HepG2 (cell line): ENCODE results near the gene EZH1. TPM values are rescaled to one million over a fixed set of nuclear protein-coding genes. Genes with fewer than 3 reads are reported as not detected.

Experiments
- FOXA3 ChIP-seq: IDR thresholded peaks from 2 replicates; pipeline ENCODE4 v1.6.1; 2016; ENCODE audit warnings: missing genetic modification reagents, missing compliant biosample characterization
- GABPB1 ChIP-seq: IDR thresholded peaks from 2 replicates; pipeline ENCODE4 v1.6.1; 2016; ENCODE audit warnings: mild to moderate bottlenecking, missing genetic modification reagents, moderate library complexity, missing compliant biosample characterization
- HDAC6 ChIP-seq: fragments of 200-600 bp; sonication (generic); IDR thresholded peaks from 2 replicates; pipeline ENCODE4 v1.7.0; 2017; ENCODE audit warnings: mild to moderate bottlenecking, antibody characterized with exemption, low read length, low read depth
- HNRNPL ChIP-seq: fragments of 200-400 bp; formaldehyde crosslinking; IDR thresholded peaks from 2 replicates; pipeline ENCODE4 v1.6.1; 2017; ENCODE audit warnings: mild to moderate bottlenecking, low read depth, low read length
- KDM4B ChIP-seq: sonication (generic); formaldehyde crosslinking; IDR thresholded peaks from 2 replicates; pipeline ENCODE4 v1.4.0; 2020; ENCODE audit warnings: missing genetic modification reagents
- MLLT10 ChIP-seq: sonication (generic); formaldehyde crosslinking; IDR thresholded peaks from 2 replicates; pipeline ENCODE4 v1.4.0; 2020; ENCODE audit warnings: missing genetic modification reagents
- MLXIP ChIP-seq: sonication (generic); formaldehyde crosslinking; IDR thresholded peaks from 2 replicates; pipeline ENCODE4 v1.9.0; 2021; ENCODE audit warnings: missing genetic modification reagents, borderline replicate concordance
- PAF1 ChIP-seq: IDR thresholded peaks from 2 replicates; pipeline ENCODE4 v1.6.1; 2016; ENCODE audit warnings: missing genetic modification reagents, missing compliant biosample characterization
- POGK ChIP-seq: sonication (generic); formaldehyde crosslinking; conservative IDR thresholded peaks from 2 replicates; pipeline ENCODE4 v1.8.0; 2022; ENCODE audit warnings: mild to moderate bottlenecking, moderate library complexity, missing genetic modification reagents
- PTBP1 ChIP-seq: fragments of 200-400 bp; formaldehyde crosslinking; IDR thresholded peaks from 2 replicates; pipeline ENCODE4 v1.6.1; 2018; ENCODE audit warnings: low read length, low read depth; ENCODE audit not compliant: poor library complexity, severe bottlenecking
- SIN3B ChIP-seq: fragments of 150-350 bp; IDR thresholded peaks from 2 replicates; pipeline ENCODE4 v1.6.1; 2014; ENCODE audit warnings: low read length
- SNAI1 ChIP-seq: sonication (generic); formaldehyde crosslinking; IDR thresholded peaks from 2 replicates; pipeline ENCODE4 v1.5.0; 2020; ENCODE audit warnings: mild to moderate bottlenecking, missing genetic modification reagents, borderline replicate concordance
- SNAPC5 ChIP-seq: sonication (generic); formaldehyde crosslinking; IDR thresholded peaks from 2 replicates; pipeline ENCODE4 v1.8.1; 2023; ENCODE audit warnings: mild to moderate bottlenecking, missing genetic modification reagents, borderline replicate concordance
- TBL1XR1 ChIP-seq: fragments of 150-350 bp; IDR thresholded peaks from 2 replicates; pipeline ENCODE4 v1.6.1; 2014; ENCODE audit warnings: borderline replicate concordance, low read length; ENCODE audit not compliant: partially characterized antibody
- TEAD3 ChIP-seq: optimal IDR thresholded peaks from 2 replicates; pipeline ENCODE3; 2016; ENCODE audit warnings: borderline replicate concordance
- U2AF1 ChIP-seq: fragments of 200-400 bp; formaldehyde crosslinking; optimal IDR thresholded peaks from 2 replicates; pipeline ENCODE3; 2017; ENCODE audit warnings: mild to moderate bottlenecking, low read depth, low read length
- WIZ ChIP-seq: sonication (generic); formaldehyde crosslinking; IDR thresholded peaks from 2 replicates; pipeline ENCODE4 v1.5.1; 2020; ENCODE audit warnings: mild to moderate bottlenecking, missing genetic modification reagents
- ZEB1 ChIP-seq: IDR thresholded peaks from 2 replicates; pipeline ENCODE4 v1.6.1; 2012; ENCODE audit warnings: mild to moderate bottlenecking, low read depth, inconsistent platforms; ENCODE audit not compliant: insufficient replicate concordance
- ZFP90 ChIP-seq: sonication (generic); formaldehyde crosslinking; IDR thresholded peaks from 2 replicates; pipeline ENCODE4 v1.8.0; 2022; ENCODE audit warnings: missing genetic modification reagents, mild to moderate bottlenecking, inconsistent platforms, borderline replicate concordance
- ZNF337 ChIP-seq: sonication (generic); formaldehyde crosslinking; IDR thresholded peaks from 2 replicates; pipeline ENCODE4 v1.5.1; 2020; ENCODE audit warnings: missing genetic modification reagents, low read depth, mild to moderate bottlenecking, borderline replicate concordance
- ZNF451 ChIP-seq: sonication (generic); formaldehyde crosslinking; IDR thresholded peaks from 2 replicates; pipeline ENCODE4 v1.5.0; 2020; ENCODE audit warnings: mild to moderate bottlenecking, missing genetic modification reagents
- ZNF530 ChIP-seq: sonication (generic); formaldehyde crosslinking; IDR thresholded peaks from 2 replicates; pipeline ENCODE4 v1.5.0; 2020; ENCODE audit warnings: low read depth, mild to moderate bottlenecking, missing genetic modification reagents
- ZNF564 ChIP-seq: sonication (generic); formaldehyde crosslinking; IDR thresholded peaks from 2 replicates; pipeline ENCODE4 v1.8.1; 2023; ENCODE audit warnings: mild to moderate bottlenecking, missing genetic modification reagents
- ZNF577 ChIP-seq: sonication (generic); formaldehyde crosslinking; IDR thresholded peaks from 2 replicates; pipeline ENCODE4 v1.4.0; 2020; ENCODE audit warnings: mild to moderate bottlenecking, low read depth, missing genetic modification reagents, borderline replicate concordance
- ZNF598 ChIP-seq: sonication (generic); formaldehyde crosslinking; IDR thresholded peaks from 2 replicates; pipeline ENCODE4 v1.5.1; 2020; ENCODE audit warnings: mild to moderate bottlenecking, missing genetic modification reagents, borderline replicate concordance
- ZNF841 ChIP-seq: sonication (generic); formaldehyde crosslinking; IDR thresholded peaks from 2 replicates; pipeline ENCODE4 v1.8.1; 2023; ENCODE audit warnings: missing genetic modification reagents, borderline replicate concordance
- ZNF879 ChIP-seq: sonication (generic); formaldehyde crosslinking; IDR thresholded peaks from 2 replicates; pipeline ENCODE4 v1.8.1; 2023; ENCODE audit warnings: missing genetic modification reagents
- polyA plus RNA-seq, 8 experiments: library from polyadenylated mRNA; depleted of rRNA in 3 of 8; stranded (reverse) in 7 of 8; unstranded in 1 of 8; fragments of >200 nt; fragmentation: Illumina TruSeq in 4 of 8; extraction: Trizol in 4 of 8; gene quantifications; 2 replicates each; pipeline versions ENCODE4 v1.2.1 to v1.2.3, GENCODE V29; 2011 to 2016; ENCODE audit warnings: low read depth in 4 of 8, missing spikeins in 1 of 8, mixed read lengths in 1 of 8; ENCODE audit not compliant: insufficient read depth in 1 of 8
- total RNA-seq, 5 experiments: library from RNA; depleted of rRNA; stranded (reverse); fragments of >200 nt; fragmentation: Illumina TruSeq; extraction: Trizol; gene quantifications; 2 replicates each; pipeline ENCODE4 v1.2.3, GENCODE V29; 2016; ENCODE audit warnings: low read depth in 1 of 5

The EZH1 gene
- total and polyA plus RNA-seq, 2 of the 13 experiments (the other 11 are each of a cell fraction or from before 2014, with no cell fraction given) = 11.6 to 24.0 TPM

- TF ChIP-seq TBL1XR1 (no peak), ZNF337 (CRISPR knock-in tag) (no peak), ZNF564 (CRISPR knock-in tag) (0 out of 2 replicates have a peak, but pooled peaks have one; percentile 25), ZNF577 (CRISPR knock-in tag) (no peak), WIZ (no peak), ZNF598 (CRISPR knock-in tag) (no peak; the same call in 1 of the 2 replicates), PAF1 (CRISPR knock-in tag) (no peak), PTBP1 (peak; percentile 6), FOXA3 (CRISPR knock-in tag) (no peak), MLXIP (CRISPR knock-in tag) (no peak), MLLT10 (CRISPR knock-in tag) (no peak), ZFP90 (0 out of 2 replicates have a peak, but pooled peaks have one; percentile 17), ZNF451 (CRISPR knock-in tag) (no peak), ZNF530 (CRISPR knock-in tag) (no peak), ZEB1 (no peak), SNAI1 (no peak), KDM4B (CRISPR knock-in tag) (no peak), SIN3B (no peak), TEAD3 (CRISPR knock-in tag) (no peak), ZNF879 (0 out of 2 replicates have a peak, but pooled peaks have one; percentile 42), U2AF1 (no peak), POGK (CRISPR knock-in tag) (peak; percentile 56; the same call in 1 of the 2 replicates), HNRNPL (no peak), SNAPC5 (CRISPR knock-in tag) (no peak), GABPB1 (CRISPR knock-in tag) (peak; percentile 9), ZNF841 (CRISPR knock-in tag) (no peak), HDAC6 (no peak)
Observed at GRCh38 chr17:42780851-42781638, 36.2 kb upstream of the EZH1 start (continued).
